Measurements from ENCODE around the gene LGI1.

DNA sequence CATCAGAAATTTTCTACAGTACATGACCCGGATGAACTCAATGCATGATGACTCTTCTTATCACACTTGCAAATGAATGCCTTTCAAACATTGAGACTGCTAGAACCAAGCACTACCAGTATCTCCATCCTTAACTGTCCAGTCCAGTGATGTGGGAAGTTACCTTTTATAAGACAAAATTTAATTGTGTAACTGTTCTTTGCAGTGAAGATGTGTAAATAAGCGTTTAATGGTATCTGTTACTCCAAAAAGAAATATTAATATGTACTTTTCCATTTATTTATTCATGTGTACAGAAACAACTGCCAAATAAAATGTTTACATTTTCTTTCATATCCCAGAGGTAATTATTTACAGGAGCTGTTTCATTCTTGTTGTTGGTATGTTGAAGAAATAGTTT, 40.1 kb downstream of the LGI1 start:
- TF ChIP-seq EZH2 (IDR thresholded peaks at IDR 0.05; ENCODE audit: borderline replicate concordance, insufficient read depth, low read length, poor library complexity, severe bottlenecking) (no peak), RAD21 (conservative IDR thresholded peaks at IDR 0.05) (no peak)
- TF ChIP-seq, protein P1, sequence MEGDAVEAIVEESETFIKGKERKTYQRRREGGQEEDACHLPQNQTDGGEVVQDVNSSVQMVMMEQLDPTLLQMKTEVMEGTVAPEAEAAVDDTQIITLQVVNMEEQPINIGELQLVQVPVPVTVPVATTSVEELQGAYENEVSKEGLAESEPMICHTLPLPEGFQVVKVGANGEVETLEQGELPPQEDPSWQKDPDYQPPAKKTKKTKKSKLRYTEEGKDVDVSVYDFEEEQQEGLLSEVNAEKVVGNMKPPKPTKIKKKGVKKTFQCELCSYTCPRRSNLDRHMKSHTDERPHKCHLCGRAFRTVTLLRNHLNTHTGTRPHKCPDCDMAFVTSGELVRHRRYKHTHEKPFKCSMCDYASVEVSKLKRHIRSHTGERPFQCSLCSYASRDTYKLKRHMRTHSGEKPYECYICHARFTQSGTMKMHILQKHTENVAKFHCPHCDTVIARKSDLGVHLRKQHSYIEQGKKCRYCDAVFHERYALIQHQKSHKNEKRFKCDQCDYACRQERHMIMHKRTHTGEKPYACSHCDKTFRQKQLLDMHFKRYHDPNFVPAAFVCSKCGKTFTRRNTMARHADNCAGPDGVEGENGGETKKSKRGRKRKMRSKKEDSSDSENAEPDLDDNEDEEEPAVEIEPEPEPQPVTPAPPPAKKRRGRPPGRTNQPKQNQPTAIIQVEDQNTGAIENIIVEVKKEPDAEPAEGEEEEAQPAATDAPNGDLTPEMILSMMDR (IDR thresholded peaks at IDR 0.05; ENCODE audit: poor library complexity, severe bottlenecking) = no peak
